Trophoblast cell (in vitro differentiated cells and primary cell): Measurements from ENCODE around the gene MFAP2.
A peak's percentile ranks its signal among the peaks of the same experiment; 100 is the strongest.

Source experiments
- DNase-seq, 2 donors: peaks; one replicate each; pipeline ENCODE4 v3.0.0-alpha.2; 2016
- H2AFZ ChIP-seq: 2 replicates; pipeline ENCODE4 v1.6.1; 2013; ENCODE audit warnings: low read length, moderate library complexity, mild to moderate bottlenecking; ENCODE audit not compliant: insufficient read depth, poor library complexity
- H2AK5ac ChIP-seq: 2 replicates; pipeline ENCODE4 v1.6.1; 2013; ENCODE audit warnings: mild to moderate bottlenecking, low read length
- H2BK120ac ChIP-seq: 2 replicates; pipeline ENCODE4 v1.6.1; 2013; ENCODE audit warnings: low read length, mild to moderate bottlenecking, moderate library complexity; ENCODE audit not compliant: insufficient read depth, poor library complexity
- H2BK12ac ChIP-seq: 2 replicates; pipeline ENCODE4 v1.6.1; 2013; ENCODE audit warnings: mild to moderate bottlenecking, low read length, moderate library complexity
- H2BK5ac ChIP-seq: 2 replicates; pipeline ENCODE4 v1.6.1; 2013; ENCODE audit warnings: low read length, low read depth, moderate library complexity, mild to moderate bottlenecking; ENCODE audit not compliant: poor library complexity
- H3K14ac ChIP-seq: 2 replicates; pipeline ENCODE4 v1.6.1; 2013; ENCODE audit warnings: mild to moderate bottlenecking, low read length
- H3K18ac ChIP-seq: 2 replicates; pipeline ENCODE4 v1.6.1; 2013; ENCODE audit warnings: mild to moderate bottlenecking, low read length
- H3K23ac ChIP-seq: 2 replicates; pipeline ENCODE4 v1.6.1; 2013; ENCODE audit warnings: low read length
- H3K27ac ChIP-seq: 2 replicates; pipeline ENCODE4 v1.5.1; 2013; ENCODE audit warnings: low read depth, mild to moderate bottlenecking, inconsistent platforms, low read length, moderate library complexity
- H3K27me3 ChIP-seq: 2 replicates; pipeline ENCODE4 v1.6.1; 2013; ENCODE audit warnings: inconsistent platforms, mild to moderate bottlenecking, low read length, moderate library complexity; ENCODE audit not compliant: insufficient read depth
- H3K36me3 ChIP-seq, 2 experiments: 1 replicate in 1 of 2; 2 replicates in 1 of 2; pipeline ENCODE4 v1.6.1; 2013; ENCODE audit warnings: low read length in 2 of 2, mild to moderate bottlenecking in 2 of 2, moderate library complexity in 1 of 2; ENCODE audit not compliant: insufficient read depth in 2 of 2, control insufficient read depth in 1 of 2
- H3K4ac ChIP-seq: 2 replicates; pipeline ENCODE4 v1.6.1; 2013; ENCODE audit warnings: low read depth, mild to moderate bottlenecking, low read length, moderate library complexity
- H3K4me1 ChIP-seq, 2 experiments: 1 replicate in 1 of 2; 2 replicates in 1 of 2; pipeline ENCODE4 v1.6.1; 2013; ENCODE audit warnings: low read length in 2 of 2, mild to moderate bottlenecking in 2 of 2, moderate library complexity in 1 of 2; ENCODE audit not compliant: insufficient read depth in 2 of 2, control insufficient read depth in 1 of 2
- H3K4me2 ChIP-seq: 2 replicates; pipeline ENCODE4 v1.6.1; 2013; ENCODE audit warnings: inconsistent platforms, mild to moderate bottlenecking, low read length, moderate library complexity
- H3K4me3 ChIP-seq: 2 replicates; pipeline ENCODE4 v1.5.1; 2013; ENCODE audit warnings: mild to moderate bottlenecking, low read depth, low read length, inconsistent platforms
- H3K79me1 ChIP-seq: one replicate; pipeline ENCODE4 v1.6.1; 2013; ENCODE audit warnings: low read length
- H3K79me2 ChIP-seq: 2 replicates; pipeline ENCODE4 v1.6.1; 2013; ENCODE audit warnings: low read length, mild to moderate bottlenecking; ENCODE audit not compliant: control insufficient read depth, insufficient read depth, poor library complexity
- H3K9ac ChIP-seq: 2 replicates; pipeline ENCODE4 v1.6.1; 2013; ENCODE audit warnings: mild to moderate bottlenecking, low read length
- H3K9me3 ChIP-seq: 2 replicates; pipeline ENCODE4 v1.6.1; 2013; ENCODE audit warnings: low read depth, mild to moderate bottlenecking, control low read depth, inconsistent platforms, low read length; ENCODE audit not compliant: insufficient read depth
- H4K12ac ChIP-seq: 2 replicates; pipeline ENCODE4 v1.6.1; 2013; ENCODE audit warnings: low read depth, mild to moderate bottlenecking, low read length, moderate library complexity
- H4K8ac ChIP-seq: 2 replicates; pipeline ENCODE4 v1.6.1; 2013; ENCODE audit warnings: low read depth, mild to moderate bottlenecking, low read length, moderate library complexity
- H4K91ac ChIP-seq: one replicate; pipeline ENCODE4 v1.6.1; 2013; ENCODE audit warnings: low read depth, mild to moderate bottlenecking, low read length, moderate library complexity
- WGBS: extraction: QIAGEN DNeasy Blood & Tissue Kit; methylation state at CpG from one replicate; pipeline ENCODE4 v1.1.7; 2013; ENCODE audit warnings: missing lambda C conversion rate; ENCODE audit not compliant: insufficient read length, insufficient coverage; ENCODE audit errors: extremely low coverage; 5-methylcytosine and 5-hydroxymethylcytosine counted together

Gene MFAP2

DNA sequence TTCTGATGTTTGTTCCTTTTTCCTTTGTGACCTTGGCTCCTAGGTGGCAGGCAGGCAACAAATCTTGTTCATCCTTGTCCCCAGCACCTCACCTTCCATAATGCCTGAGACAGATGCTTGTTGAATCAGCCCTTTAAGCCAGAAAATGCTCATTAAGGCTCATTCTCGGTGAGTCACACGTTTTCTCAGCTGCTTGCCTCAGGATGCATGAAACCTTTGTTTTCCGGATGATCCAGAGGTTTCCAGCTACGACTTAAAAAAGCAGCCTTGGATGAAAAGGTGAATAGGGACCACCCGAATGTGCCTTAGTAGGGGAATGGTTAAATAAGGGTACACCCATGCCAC lies 35.9 kb upstream of the MFAP2 start:
- peak overlapping the region; percentile 81 for H2BK12ac ChIP-seq
- no peak overlapping the region for H3K23ac ChIP-seq
- H3K27me3 ChIP-seq = no peaks in the 10 kb centered on the region
- H4K91ac ChIP-seq = peak overlapping the region; percentile 61
- H3K79me2 ChIP-seq = no peaks in the 10 kb centered on the region
- peaks cover 13% of the 10 kb centered on the region for H3K79me1 ChIP-seq
- H2AK5ac ChIP-seq = no peak overlapping the region
- H3K18ac ChIP-seq = peak overlapping the region; percentile 14
- peak overlapping the region; percentile 18 for H3K4me2 ChIP-seq
- peak overlapping the region; percentile 66 for H2BK5ac ChIP-seq
- peak overlapping the region; percentile 89 for H3K27ac ChIP-seq
- no peak overlapping the region for H3K4me3 ChIP-seq
- H4K8ac ChIP-seq = peak overlapping the region; percentile 34
- no peak for DNase-seq
- peak overlapping the region; percentile 36 for H4K12ac ChIP-seq
- H3K36me3 ChIP-seq = peaks cover 20 to 22% of the 10 kb centered on the region in 2 experiments
- no peaks in the 10 kb centered on the region for H3K9me3 ChIP-seq
- no peak overlapping the region for H3K9ac ChIP-seq
- H3K14ac ChIP-seq = peak overlapping the region; percentile 42
- WGBS = no CpG with 5 or more reads among the region's 5 CpGs
- H3K4me1 ChIP-seq = peaks cover 15 to 23% of the 10 kb centered on the region in 2 experiments
- no peak overlapping the region for H3K4ac ChIP-seq
- peak overlapping the region; percentile 70 for H2BK120ac ChIP-seq
- no peak overlapping the region for H2AFZ ChIP-seq

GRCh38 chr1:17014671-17015567 lies 34.5 kb upstream of the MFAP2 start:
- Histone ChIP-seq H2BK5ac (peak overlapping the region; percentile 43), H3K4me2 (no peak overlapping the region), H3K36me3 (peaks cover 8 to 9% of the 10 kb centered on the region in 2 experiments), H3K4me1 (peaks cover 21 to 29% of the 10 kb centered on the region in 2 experiments), H3K4me3 (no peak overlapping the region), H3K9ac (no peak overlapping the region), H2AK5ac (no peak overlapping the region), H4K91ac (peak overlapping the region; percentile 3), H3K79me2 (no peaks in the 10 kb centered on the region), H3K9me3 (no peaks in the 10 kb centered on the region), H3K27ac (peak overlapping the region; percentile 14), H2AFZ (no peak overlapping the region), H3K14ac (no peak overlapping the region), H3K18ac (no peak overlapping the region), H3K4ac (no peak overlapping the region), H4K8ac (no peak overlapping the region), H3K27me3 (no peaks in the 10 kb centered on the region), H2BK120ac (peak overlapping the region; percentile 18), H3K23ac (no peak overlapping the region), H3K79me1 (peaks cover 16% of the 10 kb centered on the region), H2BK12ac (peak overlapping the region; percentile 72), H4K12ac (no peak overlapping the region)
- DNase-seq = peak; percentile 21 to 52
- no CpG with 5 or more reads among the region's 10 CpGs for whole genome bisulfite sequencing

- peak overlapping the region; percentile 16 for H3K18ac ChIP-seq
- H2BK12ac ChIP-seq = peak overlapping the region; percentile 90
- peaks cover 21 to 29% of the 10 kb centered on the region in 2 experiments for H3K4me1 ChIP-seq
- peak overlapping the region; percentile 69 for H2AK5ac ChIP-seq
- H3K14ac ChIP-seq = peak overlapping the region; percentile 36
- no peak overlapping the region for H3K27ac ChIP-seq
- H4K8ac ChIP-seq = no peak overlapping the region
- H3K9me3 ChIP-seq = no peaks in the 10 kb centered on the region
- H3K4ac ChIP-seq = no peak overlapping the region
- H3K27me3 ChIP-seq = no peaks in the 10 kb centered on the region
- H3K23ac ChIP-seq = no peak overlapping the region
- H2BK5ac ChIP-seq = no peak overlapping the region
- H2BK120ac ChIP-seq = no peak overlapping the region
- H4K12ac ChIP-seq = no peak overlapping the region
- no peak for DNase-seq
- no peak overlapping the region for H2AFZ ChIP-seq
- no CpG with 5 or more reads among the region's 13 CpGs for WGBS
- no peak overlapping the region for H4K91ac ChIP-seq
- H3K4me2 ChIP-seq = no peak overlapping the region
- H3K9ac ChIP-seq = no peak overlapping the region
- no peaks in the 10 kb centered on the region for H3K79me2 ChIP-seq
- peaks cover 5 to 7% of the 10 kb centered on the region in 2 experiments for H3K36me3 ChIP-seq
- peaks cover 16% of the 10 kb centered on the region for H3K79me1 ChIP-seq
- H3K4me3 ChIP-seq = no peak overlapping the region
These were observed 33.3 kb upstream of the MFAP2 start for GRCh38 chr1:17013491-17014320.

DNA sequence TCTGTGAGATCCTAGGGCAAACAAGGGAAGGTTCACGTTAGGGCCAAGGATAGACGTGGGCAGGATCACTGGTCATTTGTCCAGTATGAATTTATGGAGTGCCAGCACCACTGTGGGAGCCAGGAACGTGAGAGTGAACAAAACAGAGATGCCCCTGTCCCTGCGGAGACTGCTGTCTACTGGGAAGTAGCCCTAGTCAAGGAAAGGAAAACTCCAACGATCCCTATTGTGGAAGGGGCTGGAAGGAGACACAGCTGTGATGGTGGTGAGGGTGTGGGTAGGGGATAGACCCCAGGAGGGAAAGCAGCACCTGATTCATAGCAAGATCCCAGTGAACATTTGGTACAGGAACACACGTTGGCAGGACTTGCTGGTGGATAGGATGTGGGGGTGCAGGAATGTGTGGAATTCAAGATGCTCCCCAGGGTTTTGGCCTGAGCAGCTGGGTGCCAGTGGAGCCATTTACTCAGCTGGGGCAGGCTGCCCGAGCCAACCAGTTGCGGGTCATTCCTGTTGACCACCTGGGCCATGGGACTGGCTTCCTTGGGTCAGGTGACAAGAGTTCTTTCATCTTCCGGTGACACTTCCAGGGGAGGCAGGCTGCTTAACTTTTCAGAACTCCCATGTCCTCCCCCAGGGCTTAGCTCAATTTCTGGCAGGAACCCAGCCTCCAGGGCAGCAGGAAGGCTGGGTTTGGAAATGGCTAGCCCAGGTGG lies 32.5 kb upstream of the MFAP2 start:
- H3K27ac ChIP-seq = no peak overlapping the region
- no peak overlapping the region for H3K9ac ChIP-seq
- H3K4ac ChIP-seq = no peak overlapping the region
- no peaks in the 10 kb centered on the region for H3K27me3 ChIP-seq
- peaks cover 16% of the 10 kb centered on the region for H3K79me1 ChIP-seq
- H3K9me3 ChIP-seq = no peaks in the 10 kb centered on the region
- peaks cover 21 to 29% of the 10 kb centered on the region in 2 experiments for H3K4me1 ChIP-seq
- H4K12ac ChIP-seq = no peak overlapping the region
- H2AK5ac ChIP-seq = peak overlapping the region; percentile 13
- peaks cover under 1 to 2% of the 10 kb centered on the region in 2 experiments for H3K36me3 ChIP-seq
- H2BK12ac ChIP-seq = peak overlapping the region; percentile 16
- H3K18ac ChIP-seq = no peak overlapping the region
- H2AFZ ChIP-seq = no peak overlapping the region
- H3K23ac ChIP-seq = no peak overlapping the region
- no peak overlapping the region for H3K14ac ChIP-seq
- H3K4me3 ChIP-seq = no peak overlapping the region
- no peaks in the 10 kb centered on the region for H3K79me2 ChIP-seq
- H3K4me2 ChIP-seq = no peak overlapping the region
- no peak overlapping the region for H4K8ac ChIP-seq
- no peak for DNase-seq
- H2BK5ac ChIP-seq = no peak overlapping the region
- H2BK120ac ChIP-seq = no peak overlapping the region
- no CpG with 5 or more reads among the region's 9 CpGs for WGBS
- no peak overlapping the region for H4K91ac ChIP-seq
